Embryonic facial prominence (tissue), 1 donor: ENCODE results near the gene NUDT16L1.

ENCODE experiments used
- DNase-seq: peaks from one replicate; pipeline ENCODE4 v3.0.0-alpha.2; 2016; ENCODE audit errors: extremely low spot score

NUDT16L1 gene

DNA sequence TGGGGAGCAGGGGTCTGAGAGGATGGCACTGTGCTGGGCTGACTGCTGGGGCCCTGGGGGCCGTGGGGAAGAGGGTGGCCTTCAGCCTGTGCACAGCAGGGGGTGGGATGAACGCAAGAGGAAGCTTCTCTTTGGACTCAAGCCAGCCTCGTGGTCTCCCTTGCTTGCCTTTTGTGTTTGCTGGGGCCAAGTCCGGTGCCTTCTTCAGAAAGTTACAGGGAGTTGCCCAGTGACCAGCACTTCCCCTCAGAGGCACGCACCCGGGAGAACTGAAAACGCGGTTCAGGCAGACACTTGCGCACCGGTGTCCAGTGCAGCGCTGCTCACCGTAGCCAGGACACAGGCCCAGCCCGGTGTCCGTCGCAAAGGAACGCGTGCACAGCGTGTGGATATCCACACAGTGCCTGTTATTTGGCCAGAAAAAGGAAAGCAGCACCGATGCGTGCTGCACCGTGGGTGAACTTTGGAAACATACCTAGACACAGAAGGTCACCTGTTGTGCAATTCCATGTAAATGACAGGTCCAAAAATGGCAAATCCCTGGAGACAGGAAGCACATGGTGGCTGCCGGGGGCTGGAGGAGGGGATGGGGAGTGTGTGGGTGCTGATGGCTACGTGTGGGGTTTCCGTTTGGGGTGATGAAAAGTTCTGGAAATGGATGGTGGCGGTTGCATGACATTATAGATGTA is 29.4 kb upstream of the NUDT16L1 start:
- DNase-seq: no peak

DNA sequence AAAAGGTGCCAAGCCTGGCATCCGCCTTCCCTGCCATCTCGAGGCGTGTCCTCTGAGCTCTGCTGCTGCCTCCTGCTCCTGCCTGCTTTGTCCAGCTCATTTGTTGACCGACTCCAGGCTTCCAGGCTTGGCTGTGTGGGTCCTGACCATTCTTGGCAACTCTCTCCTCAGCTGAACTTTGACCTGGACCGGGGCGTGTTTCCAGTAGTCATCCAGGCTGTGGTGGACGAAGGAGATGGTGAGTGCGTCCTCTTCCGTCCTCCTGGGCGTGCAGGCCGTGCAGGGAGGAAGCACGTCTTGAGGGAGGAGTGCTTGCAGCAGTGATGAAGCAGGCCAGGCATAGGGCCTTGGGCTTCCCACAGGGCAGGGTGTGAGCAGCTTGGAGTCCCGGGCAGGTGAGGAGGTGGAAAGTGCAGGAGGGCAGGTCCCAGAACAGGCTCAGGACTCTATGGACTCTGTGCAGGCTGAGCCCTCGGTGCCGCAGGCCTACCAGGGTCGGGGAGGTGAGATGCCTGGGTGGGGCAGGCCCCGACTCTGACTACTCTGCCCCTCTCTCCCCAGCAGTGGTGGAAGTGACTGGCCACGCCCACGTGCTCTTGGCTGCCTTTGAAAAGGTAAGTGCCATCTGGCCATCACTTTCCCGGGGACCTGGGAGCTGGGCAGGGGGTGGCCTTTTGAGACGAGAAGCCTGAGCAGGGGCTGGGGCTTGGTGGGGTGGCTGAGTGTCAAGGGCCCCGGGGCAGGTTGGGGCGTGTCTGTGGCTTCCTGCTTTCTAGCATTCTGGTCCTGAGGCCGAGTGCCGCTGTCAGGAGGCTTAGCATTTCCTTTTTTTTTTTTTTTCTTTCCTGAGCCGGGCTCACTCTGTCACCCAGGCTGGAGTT is 28.6 kb upstream of the NUDT16L1 start:
- DNase-seq: no peak

GRCh38 chr16:4666537-4667202 is 26.7 kb upstream of the NUDT16L1 start:
- no peak for DNase-seq

GRCh38 chr16:4667203-4667963 is 26.0 kb upstream of the NUDT16L1 start:
- DNase-seq: no peak

DNA sequence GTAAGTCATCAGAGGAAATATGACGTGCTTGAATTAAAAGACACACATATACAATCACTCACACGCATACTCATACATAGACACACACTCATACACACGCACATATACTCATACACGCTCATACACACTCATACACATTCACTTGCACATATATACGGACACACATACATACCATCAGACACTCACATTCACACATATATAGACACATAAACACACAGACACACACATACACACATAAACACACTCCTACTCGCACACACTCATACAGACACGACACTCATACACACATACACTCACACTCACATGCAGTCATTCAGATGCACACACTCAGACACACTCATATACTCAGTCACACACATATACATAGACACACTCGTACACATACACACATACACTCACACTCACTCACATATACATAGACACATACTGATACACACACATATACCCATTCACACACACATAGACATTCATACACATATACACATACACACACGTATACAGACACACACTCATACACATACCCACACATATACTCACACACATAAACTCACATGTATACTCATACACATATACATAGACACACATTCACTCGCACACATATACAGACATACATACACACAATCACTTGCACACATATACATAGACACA is 24.9 kb upstream of the NUDT16L1 start:
- no peak for DNase-seq

GRCh38 chr16:4673387-4674046 is 19.8 kb upstream of the NUDT16L1 start:
- no peak for DNase-seq

DNA sequence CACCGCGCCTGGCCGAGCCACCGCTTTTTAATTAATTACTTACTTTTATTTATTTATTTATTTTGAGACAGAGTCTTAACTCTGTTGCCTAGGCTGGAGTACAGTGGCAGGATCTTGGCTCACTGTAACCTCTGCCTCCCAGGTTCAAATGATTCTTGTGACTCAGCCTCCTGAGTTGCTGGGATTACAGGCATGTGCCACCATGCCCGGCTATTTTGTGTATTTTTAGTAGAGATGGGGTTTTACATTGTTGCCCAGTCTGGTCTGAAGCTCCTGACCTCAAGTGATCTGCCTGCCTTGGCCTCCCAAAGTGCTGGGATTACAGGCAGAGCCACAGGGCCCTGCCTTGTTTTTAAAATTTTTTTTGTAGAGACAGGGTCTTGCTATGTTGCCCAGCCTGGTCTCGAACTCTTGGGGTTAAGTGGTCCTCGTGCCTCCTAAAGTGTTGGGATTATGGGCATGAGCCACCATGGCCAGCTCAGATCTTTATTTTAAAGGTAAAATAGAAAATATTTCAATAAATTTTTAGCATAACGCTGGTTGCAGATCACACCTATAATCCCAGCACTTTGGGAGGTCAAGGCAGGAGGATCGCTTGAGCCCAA is 18.3 kb upstream of the NUDT16L1 start:
- DNase-seq: no peak

DNA sequence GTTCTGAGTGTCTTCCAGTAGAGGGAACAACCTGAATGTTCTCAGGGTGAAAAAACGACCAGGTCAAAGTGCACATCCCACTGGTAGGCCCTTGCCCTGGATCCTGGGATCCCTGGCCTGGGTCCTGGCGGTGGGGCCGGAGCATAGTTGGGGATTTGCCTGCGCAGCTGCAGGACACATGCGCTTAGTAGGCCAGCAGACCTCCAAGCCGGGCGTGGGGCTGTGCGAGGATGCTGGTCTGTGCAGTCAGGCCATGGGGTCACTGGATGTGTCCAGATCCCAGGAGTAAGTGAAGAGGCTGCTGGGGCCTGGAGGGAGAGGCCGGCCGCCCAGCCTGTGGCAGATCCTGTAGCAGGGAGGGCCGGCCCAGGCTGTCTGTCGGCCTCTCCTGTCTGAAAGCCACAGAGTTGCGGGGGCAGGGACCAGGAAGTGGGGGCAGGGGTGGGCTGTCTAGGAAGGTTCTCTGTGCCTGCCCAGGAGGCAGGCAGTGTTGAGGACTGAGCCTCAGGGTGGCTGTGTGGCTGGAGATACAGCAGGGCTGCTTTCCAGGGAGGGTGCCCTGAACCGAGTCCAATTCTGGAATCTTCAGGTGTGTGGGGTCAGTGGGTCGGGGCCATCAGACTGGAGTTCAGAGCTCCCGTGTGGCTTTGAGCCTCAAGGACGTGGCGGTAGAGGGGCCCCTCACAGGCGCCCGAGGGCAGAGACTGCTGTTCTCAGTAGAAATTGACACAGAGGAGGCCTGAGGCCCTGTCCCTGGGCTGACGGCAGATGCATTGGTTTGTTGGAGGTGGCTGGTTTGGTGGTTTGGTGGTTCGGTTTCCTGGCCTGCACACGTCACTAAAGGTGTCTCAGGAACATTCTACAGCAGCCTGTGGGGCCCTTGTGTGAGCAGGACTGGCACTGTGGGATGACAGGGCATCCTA is 17.2 kb upstream of the NUDT16L1 start:
- DNase-seq: no peak

DNA sequence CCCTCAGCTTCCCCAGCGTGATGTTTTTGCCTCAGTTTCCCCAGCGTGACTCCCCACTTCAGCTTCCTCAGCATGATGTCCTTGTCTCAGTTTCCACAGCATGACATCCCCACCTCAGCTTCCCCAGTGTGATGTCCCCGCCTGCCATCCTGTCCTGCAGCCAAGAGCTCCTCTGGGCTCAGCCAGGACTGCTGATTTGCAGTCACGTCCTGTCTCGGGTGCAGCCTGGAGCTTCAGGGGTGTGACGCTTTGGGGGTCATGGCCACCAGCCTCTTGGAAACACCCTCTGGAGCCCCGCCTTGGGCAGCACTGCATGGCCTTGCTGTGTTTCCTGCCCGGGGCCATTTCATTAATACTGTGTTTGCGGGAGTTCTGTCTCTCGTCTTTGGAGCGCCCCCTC is 16.5 kb upstream of the NUDT16L1 start:
- no peak for DNase-seq

DNA sequence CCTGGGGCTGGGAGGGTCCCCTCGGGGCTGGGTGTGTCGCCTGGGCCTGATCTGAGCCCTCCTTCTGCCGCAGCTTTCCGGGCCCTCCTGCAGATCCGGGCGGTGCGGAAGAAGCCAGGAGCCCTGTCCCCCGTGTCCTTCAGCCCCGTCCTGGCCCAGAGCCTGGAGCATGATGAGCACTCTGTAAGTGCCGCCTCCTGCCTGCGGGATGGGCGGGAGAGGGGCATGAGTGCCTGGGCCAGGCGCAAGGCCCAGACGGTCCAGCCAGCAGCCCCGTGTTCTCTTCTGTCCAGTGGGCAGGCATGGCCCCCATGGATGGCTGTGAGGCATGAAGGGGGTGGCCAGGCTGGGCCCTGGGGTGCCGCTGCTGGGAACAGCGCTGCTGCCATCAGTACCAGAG is 16.0 kb upstream of the NUDT16L1 start:
- DNase-seq: no peak

GRCh38 chr16:4677994-4678393 is 15.4 kb upstream of the NUDT16L1 start:
- DNase-seq: no peak

GRCh38 chr16:4678596-4678995 is 14.8 kb upstream of the NUDT16L1 start:
- no peak for DNase-seq

- DNase-seq: no peak
These were observed 14.1 kb upstream of the NUDT16L1 start for GRCh38 chr16:4679156-4679849.

DNA sequence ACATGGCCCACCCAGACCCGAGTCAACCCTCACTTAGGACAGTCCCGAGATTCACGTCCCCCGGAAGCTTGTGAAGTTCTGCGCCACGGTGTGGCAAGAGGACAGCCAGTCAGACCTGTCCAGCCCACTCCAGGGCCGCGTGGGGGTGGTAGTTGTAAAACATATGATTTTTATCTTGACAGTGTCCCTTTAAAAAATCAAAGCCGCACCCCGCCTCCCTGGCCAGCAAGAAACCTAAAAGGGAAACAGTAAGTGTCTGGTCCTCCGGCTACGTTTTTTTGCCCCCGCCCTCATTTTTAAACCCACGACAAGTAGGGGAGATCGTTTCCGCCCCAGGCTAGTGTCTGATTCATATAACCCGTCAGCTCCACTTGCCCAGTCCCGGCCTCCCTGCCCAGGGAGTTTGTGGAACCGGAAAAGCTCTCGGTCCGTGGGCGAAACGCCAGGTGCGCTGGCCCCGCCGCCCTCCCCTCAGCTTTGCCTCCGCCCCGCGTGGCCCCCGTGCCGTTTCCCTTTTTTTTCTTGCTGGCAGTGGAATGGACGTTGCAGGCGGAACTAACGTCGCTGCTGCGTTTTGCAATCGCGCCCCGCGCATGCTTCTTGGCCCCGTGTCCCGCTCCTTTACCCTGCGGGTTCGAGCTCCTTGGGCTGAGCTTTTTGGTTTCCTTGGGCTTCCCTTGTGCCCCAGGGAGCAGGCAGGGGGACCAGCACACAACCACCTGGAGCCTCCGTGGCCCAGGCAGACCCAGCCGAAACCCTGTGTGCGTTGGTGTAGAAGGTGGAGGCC is 13.3 kb upstream of the NUDT16L1 start:
- DNase-seq: no peak

- no peak for DNase-seq
These were observed 12.5 kb upstream of the NUDT16L1 start for GRCh38 chr16:4680673-4681470.

GRCh38 chr16:4681471-4682083 is 11.8 kb upstream of the NUDT16L1 start:
- no peak for DNase-seq
